Naive thymus-derived CD4-positive, alpha-beta T cell (primary cell): ENCODE data around the gene TRPM5. TPM values are rescaled to one million over a fixed set of nuclear protein-coding genes. Genes with fewer than 3 reads are reported as not detected.

Source experiments
- ATAC-seq: fragments of 150-1000 bp; cut with Tn5 transposase; 2 replicates; pipeline ENCODE4 v1.10.0; 2021; ENCODE audit warnings: mild to moderate bottlenecking, moderate library complexity
- CTCF ChIA-PET: fragments of 350-600 bp; sonication (Branson Sonifier 250); formaldehyde crosslinking; loops from one replicate; lab custom pipeline; 2021; ENCODE audit warnings: antibody characterized with exemption; lab: Charles Lee
- POLR2A ChIA-PET: fragments of 350-600 bp; sonication (Branson Sonifier 250); formaldehyde crosslinking; loops from one replicate; lab custom pipeline; 2021; ENCODE audit warnings: antibody characterized with exemption, inconsistent platforms; lab: Charles Lee
- DNase-seq, 9 donors: peaks; one replicate each; pipeline versions ENCODE4 v3.0.0 to v3.0.0-alpha.2; 2020 to 2022; ENCODE audit warnings: mixed read lengths in 1 of 9
- H3K27ac ChIP-seq: one replicate; pipeline ENCODE4 v1.7.0; 2013; ENCODE audit warnings: mild to moderate bottlenecking, low read depth, low read length, moderate library complexity
- H3K27me3 ChIP-seq, 2 donors: one replicate each; pipeline ENCODE4 v1.7.0; 2013; ENCODE audit warnings: low read length in 2 of 2, mild to moderate bottlenecking in 2 of 2, moderate library complexity in 2 of 2; ENCODE audit not compliant: control insufficient read depth in 2 of 2, insufficient read depth in 2 of 2
- H3K36me3 ChIP-seq, 3 experiments: 1 replicate in 2 of 3; 2 replicates in 1 of 3; pipeline ENCODE4 v1.7.0; 2013; ENCODE audit warnings: low read length in 3 of 3, mild to moderate bottlenecking in 3 of 3, moderate library complexity in 1 of 3; ENCODE audit not compliant: insufficient read depth in 3 of 3, control insufficient read depth in 2 of 3
- H3K4me1 ChIP-seq, 2 donors: one replicate each; pipeline ENCODE4 v1.7.0; 2013; ENCODE audit warnings: low read length in 2 of 2, mild to moderate bottlenecking in 2 of 2, moderate library complexity in 1 of 2; ENCODE audit not compliant: control insufficient read depth in 2 of 2, insufficient read depth in 2 of 2
- H3K4me3 ChIP-seq: 2 replicates; pipeline ENCODE4 v1.7.0; 2013; ENCODE audit warnings: mild to moderate bottlenecking, low read length
- H3K9me3 ChIP-seq, 3 experiments: 1 replicate in 2 of 3; 2 replicates in 1 of 3; pipeline ENCODE4 v1.7.0; 2013; ENCODE audit warnings: low read length in 3 of 3; ENCODE audit not compliant: control insufficient read depth in 2 of 3
- H3K27ac Mint-ChIP-seq, 9 donors: one replicate each; pipeline ENCODE4 v1.8.0; 2020 to 2022; ENCODE audit warnings: mixed read lengths in 9 of 9, mild to moderate bottlenecking in 8 of 9, moderate library complexity in 5 of 9, inconsistent platforms in 2 of 9
- H3K27me3 Mint-ChIP-seq, 5 donors: one replicate each; pipeline ENCODE4 v1.8.0; 2021 to 2022; ENCODE audit warnings: mixed read lengths in 5 of 5, mild to moderate bottlenecking in 1 of 5
- H3K36me3 Mint-ChIP-seq, 5 donors: one replicate each; pipeline ENCODE4 v1.8.0; 2020 to 2022; ENCODE audit warnings: mixed read lengths in 5 of 5, mild to moderate bottlenecking in 3 of 5, inconsistent platforms in 1 of 5
- H3K4me1 Mint-ChIP-seq, 7 donors: one replicate each; pipeline ENCODE4 v1.8.0; 2020 to 2022; ENCODE audit warnings: mixed read lengths in 7 of 7, mild to moderate bottlenecking in 3 of 7, inconsistent platforms in 1 of 7
- H3K4me3 Mint-ChIP-seq, 10 donors: one replicate each; pipeline ENCODE4 v1.8.0; 2020 to 2022; ENCODE audit warnings: mild to moderate bottlenecking in 10 of 10, mixed read lengths in 10 of 10, moderate library complexity in 6 of 10, inconsistent platforms in 2 of 10
- H3K9me3 Mint-ChIP-seq, 11 donors: one replicate each; pipeline ENCODE4 v1.8.0; 2020 to 2022; ENCODE audit warnings: mixed read lengths in 11 of 11, mild to moderate bottlenecking in 4 of 11, inconsistent platforms in 1 of 11, moderate library complexity in 1 of 11
- intact Hi-C, 2 donors: fragments of 100-400 bp; cut with micrococcal nuclease; formaldehyde crosslinking; loops; one replicate each; pipeline ENCODE4 v1.15.1; 2023
- polyA plus RNA-seq, 2 donors: library from polyadenylated mRNA; unstranded; fragments of 300-500 nt; fragmentation: Illumina TruSeq; gene quantifications; one replicate each; pipeline ENCODE4 v1.2.3, GENCODE V29; 2021
- total RNA-seq, 6 experiments: library from RNA in 5 of 6; stranded (reverse) in 5 of 6; gene quantifications; 1 replicate in 5 of 6; 2 replicates in 1 of 6; pipeline ENCODE4 v1.2.3 and lab custom pipeline; 2021 to 2026

Gene TRPM5
- total and polyA plus RNA-seq, 7 experiments from 2014 or later: 0.05 to 1.1 (median 0.63) TPM; not detected in 1

DNA sequence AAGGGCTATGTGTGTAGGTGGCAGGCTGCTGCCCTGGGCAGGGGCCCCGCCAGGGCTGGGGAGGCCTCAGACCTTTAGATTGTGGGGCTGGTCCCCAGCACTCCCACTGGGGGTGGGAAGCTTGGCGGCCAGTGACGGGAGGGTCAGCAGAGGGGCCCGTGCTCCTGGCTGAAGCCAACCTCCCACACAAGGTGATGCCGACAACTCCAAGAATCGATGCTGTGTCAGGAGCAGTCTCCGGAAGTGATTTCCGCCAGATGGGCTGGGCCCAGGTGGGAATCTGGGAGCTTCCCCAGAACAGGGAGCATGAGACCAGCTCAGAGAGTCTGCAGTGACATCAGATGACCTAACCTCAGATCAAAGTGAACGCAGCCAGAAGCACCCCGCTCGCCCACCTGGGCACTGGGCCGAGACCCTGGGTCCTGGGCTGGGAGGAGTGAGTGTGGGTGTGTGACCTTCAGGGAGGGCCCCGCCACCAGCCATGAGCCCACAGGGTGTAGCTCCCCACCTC is 7.7 kb downstream of the TRPM5 start:
- H3K27ac ChIP-seq: no peak overlapping the region
- H3K36me3 ChIP-seq: no peaks in the 10 kb centered on the region
- no peaks in the 10 kb centered on the region for H3K9me3 ChIP-seq
- H3K27me3 ChIP-seq: no peaks in the 10 kb centered on the region
- POLR2A ChIA-PET: no interaction called here
- H3K4me1 ChIP-seq: no peaks in the 10 kb centered on the region
- H3K4me3 ChIP-seq: no peak overlapping the region
- DNase-seq: no peak
- ATAC-seq: no peak
- no peaks in the 10 kb centered on the region for H3K36me3 Mint-ChIP-seq
- peaks cover 0 to 17% (median 0%) of the 10 kb centered on the region in 5 donors for H3K27me3 Mint-ChIP-seq
- intact Hi-C loops: no loop called here
- no peak overlapping the region for H3K4me3 Mint-ChIP-seq
- peaks cover 0 to 6% (median 0%) of the 10 kb centered on the region in 7 donors for H3K4me1 Mint-ChIP-seq
- no peaks in the 10 kb centered on the region for H3K9me3 Mint-ChIP-seq
- H3K27ac Mint-ChIP-seq: no peak overlapping the region
- CTCF ChIA-PET: interaction anchor here (0.6 to 2.7 kb wide), 3 partner anchors 16 to 95 kb away, joined by 4 to 8 read pairs (median 4); no protein-coding TSS in a partner anchor

DNA sequence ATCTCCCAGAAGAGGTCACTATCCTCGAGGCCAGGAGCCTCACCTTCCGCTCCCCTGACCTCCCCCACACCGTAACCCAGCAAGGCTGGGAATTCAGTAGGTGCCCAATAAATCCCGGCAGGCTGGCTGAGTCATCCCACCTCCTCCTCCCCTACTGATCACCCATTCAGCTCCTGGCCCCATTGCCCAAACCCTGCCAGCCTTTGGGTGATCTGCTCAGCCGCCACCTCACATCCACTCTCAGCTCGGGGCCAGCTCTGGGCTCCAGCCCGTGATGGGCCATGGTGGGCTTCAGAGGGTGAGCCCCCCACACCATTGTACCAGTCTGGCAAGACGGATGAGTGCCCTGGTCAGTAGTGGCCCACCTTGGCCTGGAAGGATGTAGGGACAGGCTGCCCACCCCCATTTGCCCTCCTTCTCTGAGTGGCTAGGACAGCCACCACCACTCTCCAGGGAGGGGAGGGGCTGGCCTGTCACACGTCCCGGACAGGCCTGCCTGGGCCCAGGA is 8.2 kb downstream of the TRPM5 start:
- no peaks in the 10 kb centered on the region for H3K9me3 ChIP-seq
- Mint-ChIP-seq H3K36me3 (no peaks in the 10 kb centered on the region), H3K9me3 (no peaks in the 10 kb centered on the region), H3K27ac (no peak overlapping the region), H3K4me1 (peaks cover 0 to 7% (median 0%) of the 10 kb centered on the region in 7 donors), H3K4me3 (no peak overlapping the region), H3K27me3 (peaks cover 0 to 17% (median 0%) of the 10 kb centered on the region in 5 donors)
- intact Hi-C loops: no loop called here
- ATAC-seq (no peak), DNase-seq (no peak)
- POLR2A ChIA-PET: no interaction called here
- H3K4me1 ChIP-seq: no peaks in the 10 kb centered on the region
- CTCF ChIA-PET: interaction anchor here (2.7 kb wide), 1 partner anchor 96 kb away, joined by 8 read pairs; no protein-coding TSS in a partner anchor
- H3K4me3 ChIP-seq: no peak overlapping the region
- H3K36me3 ChIP-seq: no peaks in the 10 kb centered on the region
- no peak overlapping the region for H3K27ac ChIP-seq
- H3K27me3 ChIP-seq: no peaks in the 10 kb centered on the region

DNA sequence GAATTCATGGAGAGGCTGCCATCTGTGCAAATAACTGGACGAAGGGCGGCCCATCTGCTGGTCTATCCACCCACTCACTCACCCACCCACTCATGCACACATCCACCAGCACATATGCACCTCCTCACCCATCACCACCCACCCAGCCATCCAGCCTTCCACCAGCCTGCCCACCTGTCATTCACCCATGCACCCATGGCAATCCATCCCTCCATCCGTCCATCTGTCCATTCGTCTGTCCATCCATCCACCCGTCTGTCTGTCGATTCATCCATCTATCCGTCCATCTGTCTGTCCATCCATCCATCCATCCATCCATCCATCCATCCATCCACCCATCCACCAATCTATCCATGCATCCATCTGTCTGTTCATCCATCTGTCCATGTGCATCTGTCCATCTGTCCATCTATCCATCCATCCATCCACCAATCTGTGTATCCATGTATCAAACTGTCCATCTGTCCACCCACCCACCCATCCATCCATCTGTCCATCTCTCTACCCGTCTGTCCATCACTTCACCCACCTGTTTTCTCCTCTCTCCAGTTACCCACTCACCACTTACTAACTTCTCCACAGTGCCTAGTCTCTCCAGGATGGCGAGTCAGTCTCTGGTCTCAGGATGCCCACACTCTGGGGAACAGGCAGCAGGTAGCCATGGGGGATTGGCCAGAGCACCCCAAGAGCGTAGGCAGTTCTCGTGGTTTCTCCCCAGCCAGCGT is 8.9 kb downstream of the TRPM5 start:
- ATAC-seq: no peak
- H3K4me1 Mint-ChIP-seq: peaks cover 0 to 4% (median 0%) of the 10 kb centered on the region in 7 donors
- H3K4me3 ChIP-seq: no peak overlapping the region
- H3K9me3 ChIP-seq: no peaks in the 10 kb centered on the region
- H3K9me3 Mint-ChIP-seq: no peaks in the 10 kb centered on the region
- H3K27ac ChIP-seq: no peak overlapping the region
- H3K27me3 ChIP-seq: no peaks in the 10 kb centered on the region
- DNase-seq: no peak
- ChIA-PET CTCF (no interaction called here), POLR2A (no interaction called here)
- no peak overlapping the region for H3K4me3 Mint-ChIP-seq
- no peaks in the 10 kb centered on the region for H3K4me1 ChIP-seq
- H3K27ac Mint-ChIP-seq: no peak overlapping the region
- H3K36me3 Mint-ChIP-seq: no peaks in the 10 kb centered on the region
- peaks cover 0 to 17% (median 0%) of the 10 kb centered on the region in 5 donors for H3K27me3 Mint-ChIP-seq
- no peaks in the 10 kb centered on the region for H3K36me3 ChIP-seq
- intact Hi-C loops: no loop called here

DNA sequence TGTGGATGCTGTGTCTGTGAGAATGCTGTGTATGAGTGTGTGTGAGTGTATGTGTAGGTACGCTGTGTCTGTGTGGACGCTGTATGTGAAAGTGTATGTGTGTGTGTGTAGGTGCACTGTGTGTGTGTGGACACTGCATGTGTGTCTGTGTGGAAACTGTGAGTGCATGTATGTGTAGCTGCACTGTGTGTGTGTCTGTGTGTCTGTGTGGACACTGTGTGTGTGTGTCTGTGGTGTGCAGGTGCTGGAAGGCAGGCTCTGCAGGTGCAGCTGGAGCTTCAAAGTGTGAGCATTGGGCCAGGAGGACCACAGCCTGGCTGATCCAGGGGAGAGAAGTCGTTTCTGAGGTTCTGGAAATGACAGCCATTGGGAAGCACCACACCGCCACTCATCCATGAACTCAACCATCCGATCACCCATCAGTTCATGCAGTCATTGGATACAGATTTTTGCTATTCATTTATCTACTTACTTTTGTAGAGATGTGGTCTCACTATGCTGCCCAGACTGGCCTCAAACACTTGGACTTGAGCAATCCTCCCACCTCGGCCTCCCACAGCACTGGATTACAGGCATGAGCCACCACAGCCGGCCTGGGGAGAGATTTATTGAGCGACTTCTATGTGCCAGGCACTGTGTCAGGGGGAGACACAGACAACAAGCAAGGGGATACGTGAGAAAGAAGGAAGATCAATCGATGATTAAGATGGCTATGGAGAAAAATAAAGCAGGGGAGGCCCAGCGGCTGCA is 9.6 kb downstream of the TRPM5 start:
- intact Hi-C loops: no loop called here
- CTCF ChIA-PET: no interaction called here
- Histone ChIP-seq H3K27me3 (no peaks in the 10 kb centered on the region), H3K36me3 (no peaks in the 10 kb centered on the region), H3K4me1 (no peaks in the 10 kb centered on the region), H3K9me3 (no peaks in the 10 kb centered on the region), H3K4me3 (no peak overlapping the region), H3K27ac (no peak overlapping the region)
- H3K27ac Mint-ChIP-seq: no peak overlapping the region
- no peaks in the 10 kb centered on the region for H3K9me3 Mint-ChIP-seq
- H3K36me3 Mint-ChIP-seq: no peaks in the 10 kb centered on the region
- H3K4me1 Mint-ChIP-seq: peaks cover 0 to 4% (median 0%) of the 10 kb centered on the region in 7 donors
- ATAC-seq (no peak), DNase-seq (no peak)
- peaks cover 0 to 14% (median 0%) of the 10 kb centered on the region in 5 donors for H3K27me3 Mint-ChIP-seq
- POLR2A ChIA-PET: no interaction called here
- no peak overlapping the region for H3K4me3 Mint-ChIP-seq

DNA sequence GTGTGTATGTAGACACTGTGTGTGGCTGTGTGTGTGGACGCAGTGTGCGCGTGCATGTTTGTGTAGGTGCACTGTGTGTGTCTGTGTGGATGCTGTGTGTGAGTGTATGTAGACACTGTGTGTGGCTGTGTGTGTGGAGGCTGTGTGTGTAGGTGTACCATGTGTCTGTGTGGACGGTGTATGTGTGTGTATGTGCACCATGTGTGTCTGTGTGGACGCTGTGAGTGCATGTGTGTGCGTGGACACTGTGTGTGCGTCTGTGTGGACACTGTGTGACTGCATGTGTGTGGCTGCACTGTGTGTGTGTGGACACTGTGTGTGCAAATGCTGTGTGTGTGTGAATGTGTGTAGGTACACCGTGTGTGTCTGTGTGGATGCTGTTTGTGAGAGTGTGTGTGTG is 10.3 kb downstream of the TRPM5 start:
- H3K4me1 ChIP-seq: no peaks in the 10 kb centered on the region
- ATAC-seq (peak; percentile 11), DNase-seq (no peak)
- CTCF ChIA-PET: no interaction called here
- H3K4me3 ChIP-seq: no peak overlapping the region
- Mint-ChIP-seq H3K36me3 (no peaks in the 10 kb centered on the region), H3K27ac (no peak overlapping the region), H3K4me1 (peaks cover 0 to 4% (median 0%) of the 10 kb centered on the region in 7 donors), H3K4me3 (no peak overlapping the region), H3K9me3 (no peaks in the 10 kb centered on the region), H3K27me3 (peaks cover 0 to 11% (median 0%) of the 10 kb centered on the region in 5 donors)
- no peak overlapping the region for H3K27ac ChIP-seq
- H3K27me3 ChIP-seq: no peaks in the 10 kb centered on the region
- intact Hi-C loops: no loop called here
- POLR2A ChIA-PET: no interaction called here
- H3K9me3 ChIP-seq: no peaks in the 10 kb centered on the region
- no peaks in the 10 kb centered on the region for H3K36me3 ChIP-seq

DNA sequence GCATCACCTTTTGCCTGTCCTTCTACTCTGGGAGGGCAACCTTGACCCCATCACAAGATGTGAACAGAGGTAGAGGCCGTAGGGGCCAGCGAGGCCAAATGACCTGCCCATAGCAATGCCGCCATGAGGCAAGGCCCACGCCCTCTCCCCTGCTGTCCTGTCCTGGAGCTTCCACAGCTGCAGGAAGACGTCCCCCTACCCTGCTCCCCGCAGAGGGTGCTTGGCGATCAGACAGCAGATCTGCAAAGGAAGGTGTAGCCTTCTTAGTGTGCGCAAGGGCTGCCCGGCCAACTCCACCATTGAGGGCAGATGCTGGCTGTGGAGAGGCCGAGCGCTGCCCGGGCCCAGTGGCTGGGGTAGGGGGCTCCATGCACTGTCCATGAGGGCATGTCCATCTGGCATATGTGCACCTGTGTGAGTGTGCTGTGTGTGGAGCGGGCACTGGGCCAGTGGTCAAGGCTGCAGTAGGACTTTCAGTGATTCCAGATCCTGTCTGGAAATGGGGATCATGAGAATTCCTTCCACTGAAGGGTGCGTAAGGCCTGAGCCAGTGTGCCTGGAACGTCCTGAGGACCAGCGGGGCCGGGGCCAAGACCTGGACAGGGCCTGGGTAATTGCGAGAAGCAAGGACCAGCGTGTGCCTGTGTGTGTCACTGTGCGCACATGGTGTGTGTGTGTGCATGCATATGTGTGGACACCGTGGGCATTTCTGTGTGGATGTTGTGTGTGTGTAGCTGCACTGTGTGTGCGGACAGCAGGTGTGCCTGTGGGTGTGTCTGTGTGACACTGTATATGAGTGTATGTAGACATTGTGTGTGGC is 11.0 kb downstream of the TRPM5 start:
- Histone ChIP-seq H3K36me3 (no peaks in the 10 kb centered on the region), H3K4me3 (no peak overlapping the region), H3K27ac (no peak overlapping the region), H3K4me1 (no peaks in the 10 kb centered on the region), H3K9me3 (no peaks in the 10 kb centered on the region), H3K27me3 (no peaks in the 10 kb centered on the region)
- Mint-ChIP-seq H3K27ac (no peak overlapping the region), H3K4me3 (no peak overlapping the region), H3K4me1 (peaks cover 0 to 4% (median 0%) of the 10 kb centered on the region in 7 donors), H3K27me3 (peaks cover 0 to 5% (median 0%) of the 10 kb centered on the region in 5 donors), H3K36me3 (no peaks in the 10 kb centered on the region), H3K9me3 (no peaks in the 10 kb centered on the region)
- DNase-seq: no peak
- intact Hi-C loops: no loop called here
- ATAC-seq: no peak
- CTCF ChIA-PET: interaction anchor here (2.7 kb wide), 1 partner anchor 98 kb away, joined by 15 read pairs; no protein-coding TSS in a partner anchor
- POLR2A ChIA-PET: no interaction called here
